ENCODE measurements around the gene MICAL2. TPM values are rescaled to one million over a fixed set of nuclear protein-coding genes. Genes with fewer than 3 reads are reported as not detected.

Gene MICAL2
- total RNA-seq, 1 donor = 156 TPM

DNA sequence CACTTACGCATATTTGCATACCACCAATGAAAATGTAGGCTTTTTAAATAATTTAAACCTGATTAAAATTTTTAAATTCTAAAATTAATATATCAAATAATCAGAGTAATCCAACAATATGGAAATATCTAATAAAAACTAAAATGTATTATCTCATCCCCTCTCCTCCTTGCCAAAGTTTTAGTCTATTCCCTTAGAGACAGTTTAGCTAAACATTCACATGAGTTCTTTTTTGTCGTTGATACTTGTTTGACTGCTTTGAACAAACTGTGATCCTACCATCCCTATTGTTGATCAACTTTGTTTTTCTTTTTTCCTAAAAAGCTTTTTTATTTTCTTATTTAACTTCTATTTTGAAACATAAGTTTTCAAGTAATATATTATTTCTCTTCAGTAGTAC lies 185.6 kb downstream of the MICAL2 start:
- TF ChIP-seq, protein P1, sequence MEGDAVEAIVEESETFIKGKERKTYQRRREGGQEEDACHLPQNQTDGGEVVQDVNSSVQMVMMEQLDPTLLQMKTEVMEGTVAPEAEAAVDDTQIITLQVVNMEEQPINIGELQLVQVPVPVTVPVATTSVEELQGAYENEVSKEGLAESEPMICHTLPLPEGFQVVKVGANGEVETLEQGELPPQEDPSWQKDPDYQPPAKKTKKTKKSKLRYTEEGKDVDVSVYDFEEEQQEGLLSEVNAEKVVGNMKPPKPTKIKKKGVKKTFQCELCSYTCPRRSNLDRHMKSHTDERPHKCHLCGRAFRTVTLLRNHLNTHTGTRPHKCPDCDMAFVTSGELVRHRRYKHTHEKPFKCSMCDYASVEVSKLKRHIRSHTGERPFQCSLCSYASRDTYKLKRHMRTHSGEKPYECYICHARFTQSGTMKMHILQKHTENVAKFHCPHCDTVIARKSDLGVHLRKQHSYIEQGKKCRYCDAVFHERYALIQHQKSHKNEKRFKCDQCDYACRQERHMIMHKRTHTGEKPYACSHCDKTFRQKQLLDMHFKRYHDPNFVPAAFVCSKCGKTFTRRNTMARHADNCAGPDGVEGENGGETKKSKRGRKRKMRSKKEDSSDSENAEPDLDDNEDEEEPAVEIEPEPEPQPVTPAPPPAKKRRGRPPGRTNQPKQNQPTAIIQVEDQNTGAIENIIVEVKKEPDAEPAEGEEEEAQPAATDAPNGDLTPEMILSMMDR (IDR thresholded peaks at IDR 0.05; ENCODE audit: extremely low read depth, low read depth, low read length) = no peak
- Histone ChIP-seq H3K27ac (ENCODE audit: low read depth, low read length) (no peak overlapping the region), H2AFZ (ENCODE audit: low read length) (no peak overlapping the region), H3K4me1 (ENCODE audit: insufficient read depth, low read length) (no peaks in the 10 kb centered on the region), H3K27me3 (ENCODE audit: insufficient read depth, low read length) (no peaks in the 10 kb centered on the region), H3K79me2 (ENCODE audit: insufficient read depth, low read length) (no peaks in the 10 kb centered on the region), H3K9me3 (ENCODE audit: low read depth, low read length) (no peaks in the 10 kb centered on the region), H3K4me3 (ENCODE audit: insufficient read depth, low read length) (no peak overlapping the region), H3K4me2 (ENCODE audit: insufficient read depth, low read length) (no peak overlapping the region), H4K20me1 (ENCODE audit: insufficient read depth, low read length) (no peaks in the 10 kb centered on the region), H3K36me3 (ENCODE audit: insufficient read depth, low read length) (peaks cover 3% of the 10 kb centered on the region)
- DNase-seq (ENCODE audit: insufficient read length, low spot score, missing footprints) = no peak

DNA sequence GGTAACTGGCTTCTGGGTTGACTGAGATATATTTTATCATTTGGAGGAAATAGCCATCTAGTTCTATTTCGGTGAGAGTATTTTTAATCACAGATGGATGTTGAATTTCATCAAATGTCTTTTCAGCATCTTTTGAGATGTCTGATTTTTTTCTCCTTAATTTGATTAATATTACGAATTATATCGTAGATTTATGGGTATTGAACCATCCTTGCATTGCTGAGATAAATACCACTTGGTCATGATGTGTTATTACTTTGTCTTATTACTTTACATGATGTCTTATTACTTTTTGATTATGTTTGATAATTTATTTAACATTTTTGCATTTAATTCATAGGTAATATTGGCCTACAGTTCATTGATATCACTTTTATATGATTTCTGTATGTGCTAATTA lies 188.2 kb downstream of the MICAL2 start:
- no peak for DNase-seq (ENCODE audit: insufficient read length, low spot score, missing footprints)
- H3K27me3 ChIP-seq (ENCODE audit: insufficient read depth, low read length) = no peaks in the 10 kb centered on the region
- H3K4me3 ChIP-seq (ENCODE audit: insufficient read depth, low read length) = no peak overlapping the region
- TF ChIP-seq, protein P1 (IDR thresholded peaks at IDR 0.05; ENCODE audit: extremely low read depth, low read depth, low read length) = no peak
- no peaks in the 10 kb centered on the region for H3K36me3 ChIP-seq (ENCODE audit: insufficient read depth, low read length)
- H4K20me1 ChIP-seq (ENCODE audit: insufficient read depth, low read length) = no peaks in the 10 kb centered on the region
- H3K27ac ChIP-seq (ENCODE audit: low read depth, low read length) = no peak overlapping the region
- H3K4me2 ChIP-seq (ENCODE audit: insufficient read depth, low read length) = no peak overlapping the region
- no peak overlapping the region for H2AFZ ChIP-seq (ENCODE audit: low read length)
- H3K4me1 ChIP-seq (ENCODE audit: insufficient read depth, low read length) = peaks cover 4% of the 10 kb centered on the region
- H3K9me3 ChIP-seq (ENCODE audit: low read depth, low read length) = no peaks in the 10 kb centered on the region
- no peaks in the 10 kb centered on the region for H3K79me2 ChIP-seq (ENCODE audit: insufficient read depth, low read length)

DNA sequence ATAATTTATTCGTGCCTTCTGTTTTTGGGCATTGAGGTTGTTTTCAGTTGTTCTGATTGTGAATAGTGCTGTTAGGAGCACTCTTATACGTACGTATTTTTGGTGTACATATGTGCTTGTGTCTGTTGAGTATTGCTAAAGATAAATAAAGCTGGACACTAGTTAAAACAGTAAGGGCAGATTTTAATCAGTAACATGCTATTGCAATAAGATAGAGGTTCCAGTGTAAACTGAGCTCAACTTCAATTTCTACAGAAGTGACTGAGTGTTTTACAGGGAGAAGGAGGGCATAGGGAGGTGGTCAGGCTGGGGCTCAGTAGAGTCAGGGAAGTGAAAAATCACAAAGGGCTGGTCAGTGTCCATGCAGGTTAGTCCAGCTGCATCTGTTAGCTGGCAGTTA lies 191.0 kb downstream of the MICAL2 start:
- H3K27ac ChIP-seq (ENCODE audit: low read depth, low read length) = no peak overlapping the region
- no peaks in the 10 kb centered on the region for H3K36me3 ChIP-seq (ENCODE audit: insufficient read depth, low read length)
- DNase-seq (ENCODE audit: insufficient read length, low spot score, missing footprints) = no peak
- no peaks in the 10 kb centered on the region for H3K79me2 ChIP-seq (ENCODE audit: insufficient read depth, low read length)
- H3K4me2 ChIP-seq (ENCODE audit: insufficient read depth, low read length) = no peak overlapping the region
- no peaks in the 10 kb centered on the region for H3K27me3 ChIP-seq (ENCODE audit: insufficient read depth, low read length)
- no peaks in the 10 kb centered on the region for H3K9me3 ChIP-seq (ENCODE audit: low read depth, low read length)
- H3K4me3 ChIP-seq (ENCODE audit: insufficient read depth, low read length) = no peak overlapping the region
- H4K20me1 ChIP-seq (ENCODE audit: insufficient read depth, low read length) = no peaks in the 10 kb centered on the region
- peaks cover 12% of the 10 kb centered on the region for H3K4me1 ChIP-seq (ENCODE audit: insufficient read depth, low read length)
- H2AFZ ChIP-seq (ENCODE audit: low read length) = no peak overlapping the region
- TF ChIP-seq, protein P1 (IDR thresholded peaks at IDR 0.05; ENCODE audit: extremely low read depth, low read depth, low read length) = no peak

DNA sequence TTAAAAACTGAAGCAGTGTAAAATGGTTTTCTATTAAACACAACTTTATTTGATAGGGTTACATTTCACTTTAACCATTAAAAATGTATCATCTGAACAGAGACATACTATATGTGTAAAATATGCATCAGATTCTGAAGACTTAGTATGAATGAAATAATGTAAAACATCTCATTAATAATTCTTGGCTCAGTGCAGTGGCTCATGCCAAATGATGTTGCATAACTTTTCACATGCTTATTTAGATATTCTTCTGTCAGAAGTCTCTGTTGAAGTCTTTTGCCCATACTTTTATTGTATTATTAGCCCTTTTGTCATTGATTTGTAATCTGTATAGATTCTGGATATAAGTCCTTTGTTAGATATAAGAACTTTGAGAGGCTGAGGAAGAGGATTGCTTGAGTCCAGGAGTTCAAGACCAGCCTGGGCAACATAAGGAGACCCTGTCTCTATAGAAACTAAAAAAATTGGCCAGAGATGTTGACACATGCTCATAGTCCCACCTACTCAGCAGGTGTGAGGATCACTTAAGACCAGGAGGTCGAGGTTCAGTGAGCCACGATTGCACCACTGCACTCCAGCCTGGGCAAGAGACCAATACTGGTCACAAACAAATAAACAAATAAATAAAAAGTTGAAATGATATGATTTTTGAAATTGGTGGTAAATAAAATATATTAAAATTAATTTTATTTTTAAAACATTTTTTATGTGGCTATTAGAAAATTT lies 193.2 kb downstream of the MICAL2 start:
- H3K36me3 ChIP-seq (ENCODE audit: insufficient read depth, low read length) = no peaks in the 10 kb centered on the region
- no peaks in the 10 kb centered on the region for H3K79me2 ChIP-seq (ENCODE audit: insufficient read depth, low read length)
- H3K27ac ChIP-seq (ENCODE audit: low read depth, low read length) = no peak overlapping the region
- no peak overlapping the region for H3K4me2 ChIP-seq (ENCODE audit: insufficient read depth, low read length)
- H3K9me3 ChIP-seq (ENCODE audit: low read depth, low read length) = no peaks in the 10 kb centered on the region
- H3K4me1 ChIP-seq (ENCODE audit: insufficient read depth, low read length) = peaks cover 12% of the 10 kb centered on the region
- no peak overlapping the region for H3K4me3 ChIP-seq (ENCODE audit: insufficient read depth, low read length)
- no peaks in the 10 kb centered on the region for H3K27me3 ChIP-seq (ENCODE audit: insufficient read depth, low read length)
- TF ChIP-seq, protein P1 (IDR thresholded peaks at IDR 0.05; ENCODE audit: extremely low read depth, low read depth, low read length) = no peak
- H4K20me1 ChIP-seq (ENCODE audit: insufficient read depth, low read length) = no peaks in the 10 kb centered on the region
- H2AFZ ChIP-seq (ENCODE audit: low read length) = no peak overlapping the region
- DNase-seq (ENCODE audit: insufficient read length, low spot score, missing footprints) = no peak

Measured in osteoblast (primary cell).